OCI-LY3 (cell line): ENCODE data around the gene FANCE.

ENCODE experiments used
- H2AFZ ChIP-seq: fragments of 200-600, 300-600 bp; shearing (Covaris generic); 2 replicates; pipeline ENCODE4 v1.6.0; 2014; ENCODE audit warnings: antibody characterized with exemption, low read depth, low read length
- H3K27ac ChIP-seq: fragments of 200-600, 300-600 bp; sonication (generic); 2 replicates; pipeline ENCODE4 v1.5.1; 2014; ENCODE audit warnings: mild to moderate bottlenecking, low read length, moderate library complexity, mixed read lengths
- H3K27me3 ChIP-seq: fragments of 200-600, 300-600 bp; sonication (generic); 2 replicates; pipeline ENCODE4 v1.6.1; 2014; ENCODE audit warnings: low read depth, low read length, mixed read lengths
- H3K36me3 ChIP-seq: fragments of 200-600, 300-600 bp; sonication (generic); replicated peaks from 2 replicates; pipeline ENCODE3; 2014; ENCODE audit warnings: low read depth, low read length, mixed read lengths
- H3K4me1 ChIP-seq: fragments of 300-600, 200-600 bp; sonication (generic); 2 replicates; pipeline ENCODE4 v1.6.1; 2014; ENCODE audit warnings: low read length, mixed read lengths
- H3K4me2 ChIP-seq: fragments of 200-600, 300-600 bp; sonication (generic); 2 replicates; pipeline ENCODE4 v1.6.1; 2014; ENCODE audit warnings: low read length, mixed read lengths
- H3K4me3 ChIP-seq: fragments of 300-600, 200-600 bp; sonication (generic); 2 replicates; pipeline ENCODE4 v1.5.1; 2014; ENCODE audit warnings: antibody characterized with exemption, mild to moderate bottlenecking, low read length, moderate library complexity
- H3K79me2 ChIP-seq: fragments of 300-600, 200-600 bp; shearing (Covaris generic); 2 replicates; pipeline ENCODE4 v1.6.1; 2014; ENCODE audit warnings: mild to moderate bottlenecking, low read length, mixed read lengths
- H3K9ac ChIP-seq: fragments of 300-600, 200-600 bp; shearing (Covaris generic); 2 replicates; pipeline ENCODE4 v1.6.0; 2014; ENCODE audit warnings: mild to moderate bottlenecking, low read length, moderate library complexity
- H3K9me3 ChIP-seq: fragments of 200-600, 300-600 bp; shearing (Covaris generic); 2 replicates; pipeline ENCODE4 v1.6.1; 2014; ENCODE audit warnings: low read length, mixed read lengths; ENCODE audit not compliant: insufficient read depth
- H4K20me1 ChIP-seq: fragments of 200-600, 300-600 bp; sonication (generic); 2 replicates; pipeline ENCODE4 v1.6.1; 2016; ENCODE audit warnings: low read length, mixed read lengths; ENCODE audit not compliant: insufficient read depth
- CTCF ChIP-seq: fragments of 200-600, 300-600 bp; sonication (generic); IDR thresholded peaks from 2 replicates; pipeline ENCODE4 v1.5.1; 2014; ENCODE audit warnings: antibody characterized with exemption, low read length, low read depth
- EZH2phosphoT487 ChIP-seq: fragments of 200-600 bp; shearing (Covaris generic); IDR thresholded peaks from 2 replicates; pipeline ENCODE4 v1.6.1; 2018; ENCODE audit warnings: antibody characterized with exemption, mixed run types, low read depth

Gene FANCE

GRCh38 chr6:35461270-35461669 lies 9.1 kb downstream of the FANCE start:
- no peaks in the 10 kb centered on the region for H3K36me3 ChIP-seq
- no peak overlapping the region for H3K4me3 ChIP-seq
- no peaks in the 10 kb centered on the region for H3K9me3 ChIP-seq
- no peak for TF ChIP-seq EZH2phosphoT487
- TF ChIP-seq CTCF, result no peak
- no peaks in the 10 kb centered on the region for H3K79me2 ChIP-seq
- H2AFZ ChIP-seq, result no peak overlapping the region
- no peak overlapping the region for H3K27ac ChIP-seq
- H3K9ac ChIP-seq, result no peak overlapping the region
- no peak overlapping the region for H3K4me2 ChIP-seq
- H4K20me1 ChIP-seq, result no peaks in the 10 kb centered on the region
- H3K27me3 ChIP-seq, result no peaks in the 10 kb centered on the region
- H3K4me1 ChIP-seq, result no peaks in the 10 kb centered on the region

GRCh38 chr6:35463292-35463691 lies 11.2 kb downstream of the FANCE start:
- TF ChIP-seq CTCF, result no peak
- no peak for TF ChIP-seq EZH2phosphoT487
- H3K27me3 ChIP-seq, result no peaks in the 10 kb centered on the region
- no peak overlapping the region for H3K4me2 ChIP-seq
- peaks cover 5% of the 10 kb centered on the region; the same call in 1 of the 2 replicates for H3K4me1 ChIP-seq
- peaks cover 1% of the 10 kb centered on the region for H3K79me2 ChIP-seq
- H3K36me3 ChIP-seq, result no peaks in the 10 kb centered on the region
- H3K4me3 ChIP-seq, result no peak overlapping the region
- no peaks in the 10 kb centered on the region for H4K20me1 ChIP-seq
- no peak overlapping the region for H3K27ac ChIP-seq
- H3K9me3 ChIP-seq, result no peaks in the 10 kb centered on the region
- no peak overlapping the region for H2AFZ ChIP-seq
- no peak overlapping the region for H3K9ac ChIP-seq

- H3K27ac ChIP-seq, result no peak overlapping the region
- H3K79me2 ChIP-seq, result peaks cover 25% of the 10 kb centered on the region
- no peaks in the 10 kb centered on the region for H3K27me3 ChIP-seq
- peaks cover 18% of the 10 kb centered on the region for H4K20me1 ChIP-seq
- no peak overlapping the region for H3K4me2 ChIP-seq
- no peak overlapping the region for H3K9ac ChIP-seq
- peaks cover 23% of the 10 kb centered on the region for H3K36me3 ChIP-seq
- no peak overlapping the region for H3K4me3 ChIP-seq
- no peak overlapping the region for H2AFZ ChIP-seq
- no peaks in the 10 kb centered on the region for H3K9me3 ChIP-seq
- peaks cover 15% of the 10 kb centered on the region for H3K4me1 ChIP-seq
- TF ChIP-seq CTCF (no peak), EZH2phosphoT487 (no peak)
Measured at GRCh38 chr6:35465646-35466045, 13.5 kb downstream of the FANCE start.

GRCh38 chr6:35468181-35468979 lies 16.2 kb downstream of the FANCE start, which contains the start of gene RPL10A:
RPL10A (plus strand) TSS chr6:35468401; CDS start chr6:35468435, 34 bp downstream.
- H3K36me3 ChIP-seq, result peaks cover 43% of the 10 kb centered on the region
- H3K4me1 ChIP-seq, result peaks cover 27% of the 10 kb centered on the region
- no peaks in the 10 kb centered on the region for H3K9me3 ChIP-seq
- peak within 1 kb of the TSS; percentile 92 for H3K4me2 ChIP-seq
- peak within 1 kb of the TSS; percentile 92 for H3K9ac ChIP-seq
- H3K79me2 ChIP-seq, result peaks cover 39% of the 10 kb centered on the region
- H4K20me1 ChIP-seq, result peaks cover 45% of the 10 kb centered on the region
- peak within 1 kb of the TSS; percentile 95 for H3K4me3 ChIP-seq
- H2AFZ ChIP-seq, result peak within 1 kb of the TSS; percentile 86
- TF ChIP-seq EZH2phosphoT487, result no peak
- peak; percentile 77 for TF ChIP-seq CTCF
- H3K27me3 ChIP-seq, result no peaks in the 10 kb centered on the region
- peak within 1 kb of the TSS; percentile 73 for H3K27ac ChIP-seq
